Measurements from ENCODE around the gene TOMM70. TPM values are rescaled to one million over a fixed set of nuclear protein-coding genes. Genes with fewer than 3 reads are reported as not detected.

Gene TOMM70
- polyA plus RNA-seq, 2 of the 4 experiments (the other 2 are of a cell fraction), result 49.3 to 61.8 TPM

GRCh38 chr3:100402256-100402655, 1.4 kb upstream of the TOMM70 start:
- DNase-seq (ENCODE audit: low read depth in 1 of 2, low spot score in 1 of 2) (peak in 1 of 2 experiments; percentile 9), ATAC-seq (no peak), FAIRE-seq (no peak)
- TF ChIP-seq FOSB (CRISPR knock-in tag; IDR thresholded peaks at IDR 0.05) (0 out of 2 replicates have a peak, but pooled peaks have one; percentile 32), FOSL2 (IDR thresholded peaks at IDR 0.05) (no peak), FOSL2 (CRISPR knock-in tag; IDR thresholded peaks at IDR 0.05) (no peak)
- peaks cover 27% of the 10 kb centered on the region; the same call in 1 of the 3 replicates for H3K4me1 ChIP-seq
- POLR2A ChIA-PET, result interaction anchor here (1.3 to 2.0 kb wide), 9 partner anchors 8 to 308 kb away, joined by 4 to 20 read pairs (median 6); partner anchors contain the start of genes NIT2, TBC1D23 and TMEM45A
- 2% methylated on average over 2 of the region's 2 CpGs for WGBS (ENCODE audit: missing lambda C conversion rate)
- H3K4me3 ChIP-seq, result peak overlapping the region; percentile 91
- H3K4me2 ChIP-seq, result peak overlapping the region; percentile 96
- peak overlapping the region; percentile 93 to 97 for H3K27ac ChIP-seq
- CTCF ChIA-PET, result interaction anchor here (0.6 to 1.2 kb wide), 3 partner anchors 11 to 85 kb away, joined by 3 read pairs; no protein-coding TSS in a partner anchor
- H3K9me3 ChIP-seq, result no peaks in the 10 kb centered on the region

- TF ChIP-seq PHF8 (IDR thresholded peaks at IDR 0.05; ENCODE audit: borderline replicate concordance, low read depth), result peak; percentile 12; the same call in 1 of the 2 replicates
- 0 out of 5 replicates have a peak, but pooled peaks of 1 of the 2 experiments have one; percentile 22 for TF ChIP-seq JUN (IDR thresholded peaks at IDR 0.05)
- 0 out of 2 replicates have a peak, but pooled peaks have one; percentile 49 for TF ChIP-seq HOXB13 (CRISPR knock-in tag; IDR thresholded peaks at IDR 0.05; ENCODE audit: low read depth)
- TF ChIP-seq HOXB5 (CRISPR knock-in tag; IDR thresholded peaks at IDR 0.05), result no peak
- WGBS (ENCODE audit: missing lambda C conversion rate), result under 1% methylated on average over 23 of the region's 23 CpGs
- peak overlapping the region; percentile 93 to 97 for H3K27ac ChIP-seq
- peak overlapping the region; percentile 96 for H3K4me2 ChIP-seq
- DNase-seq (ENCODE audit: low read depth in 1 of 2, low spot score in 1 of 2), result no peak
- H3K4me1 ChIP-seq, result peaks cover 30% of the 10 kb centered on the region; the same call in 1 of the 3 replicates
- peak; percentile 41 to 42; a peak in 5 of 6 replicates for ATAC-seq
- ChIA-PET POLR2A (interaction anchor here (0.5 to 2.0 kb wide), 20 partner anchors 9 to 1275 kb away, joined by 3 to 20 read pairs (median 4); partner anchors contain the start of genes NIT2, TBC1D23 and TMEM45A), CTCF (interaction anchor here (0.9 to 1.2 kb wide), 4 partner anchors 10 to 1172 kb away, joined by 3 read pairs; partner anchors contain the start of gene PCNP)
- no peak for FAIRE-seq
- no peaks in the 10 kb centered on the region for H3K9me3 ChIP-seq
- peak overlapping the region; percentile 91 for H3K4me3 ChIP-seq
Measured at GRCh38 chr3:100401674-100402041, 769 bp upstream of the TOMM70 start.

GRCh38 chr3:100400419-100400779, 490 bp downstream of the TOMM70 start:
- 4% methylated on average over 16 of the region's 22 CpGs for WGBS (ENCODE audit: missing lambda C conversion rate)
- DNase-seq (ENCODE audit: low read depth in 1 of 2, low spot score in 1 of 2) (peak in 1 of 2 experiments; percentile 3), ATAC-seq (peak; percentile 31 to 37; a peak in 5 of 6 replicates), FAIRE-seq (no peak)
- H3K4me3 ChIP-seq, result peak overlapping the region; percentile 91
- H3K9me3 ChIP-seq, result no peaks in the 10 kb centered on the region
- ChIA-PET CTCF (interaction anchor here (0.9 to 1.7 kb wide), 5 partner anchors 28 to 1173 kb away, joined by 3 to 5 read pairs (median 3); partner anchors contain the start of gene PCNP), POLR2A (interaction anchor here (0.6 to 2.0 kb wide), 2 partner anchors 14 to 20 kb away, joined by 3 to 5 read pairs; no protein-coding TSS in a partner anchor)
- TF ChIP-seq HEYL (CRISPR knock-in tag; IDR thresholded peaks at IDR 0.05), result no peak
- TF ChIP-seq HOXA7 (CRISPR knock-in tag; IDR thresholded peaks at IDR 0.05), result no peak
- TF ChIP-seq CHD2 (IDR thresholded peaks at IDR 0.05; ENCODE audit: low read length, partially characterized antibody), result no peak
- no peak for TF ChIP-seq NPAS2 (CRISPR knock-in tag; IDR thresholded peaks at IDR 0.05; ENCODE audit: borderline replicate concordance)
- TF ChIP-seq JUNB (IDR thresholded peaks at IDR 0.05), result no peak
- no peak for TF ChIP-seq PHF8 (IDR thresholded peaks at IDR 0.05; ENCODE audit: borderline replicate concordance, low read depth)
- peak overlapping the region; percentile 97 for H3K4me2 ChIP-seq
- H3K27ac ChIP-seq, result peak overlapping the region; percentile 93 to 97
- H3K4me1 ChIP-seq, result peaks cover 38% of the 10 kb centered on the region; the same call in 2 of the 3 replicates

GRCh38 chr3:100399341-100400071, 1.4 kb downstream of the TOMM70 start:
- Histone ChIP-seq H3K9me3 (no peaks in the 10 kb centered on the region), H3K4me3 (peak overlapping the region; percentile 91), H3K4me1 (peaks cover 41% of the 10 kb centered on the region; the same call in 2 of the 3 replicates), H3K27ac (peak overlapping the region; percentile 93 to 97; a peak in 4 of 6 replicates), H3K4me2 (peak overlapping the region; percentile 97)
- CTCF ChIA-PET, result interaction anchor here (0.7 to 1.7 kb wide), 7 partner anchors 17 to 192 kb away, joined by 3 to 5 read pairs (median 4); no protein-coding TSS in a partner anchor
- POLR2A ChIA-PET, result interaction anchor here (2.0 kb wide), 1 partner anchor 19 kb away, joined by 5 read pairs; no protein-coding TSS in a partner anchor
- DNase-seq (ENCODE audit: low read depth in 1 of 2, low spot score in 1 of 2), result no peak
- FAIRE-seq, result no peak
- 47% methylated on average over 9 of the region's 9 CpGs for WGBS (ENCODE audit: missing lambda C conversion rate)
- TF ChIP-seq MYC (IDR thresholded peaks at IDR 0.05; ENCODE audit: borderline replicate concordance, low read length) (no peak), MAZ (IDR thresholded peaks at IDR 0.05; ENCODE audit: borderline replicate concordance, low read depth, low read length) (no peak), JUN (IDR thresholded peaks at IDR 0.05) (no peak), CTCF (IDR thresholded peaks at IDR 0.05) (no peak), HOXA7 (CRISPR knock-in tag; IDR thresholded peaks at IDR 0.05) (no peak), RFX5 (IDR thresholded peaks at IDR 0.05) (no peak), MAFK (IDR thresholded peaks at IDR 0.05; ENCODE audit: partially characterized antibody) (no peak), PBX3 (IDR thresholded peaks at IDR 0.05) (no peak), KDM5A (IDR thresholded peaks at IDR 0.05) (no peak), EP300 (IDR thresholded peaks at IDR 0.05) (no peak), TFCP2L1 (CRISPR knock-in tag; IDR thresholded peaks at IDR 0.05) (no peak), NFE2L2 (conservative IDR thresholded peaks at IDR 0.05; ENCODE audit: low read length) (no peak), ZFP36 (IDR thresholded peaks at IDR 0.05; ENCODE audit: borderline replicate concordance, partially characterized antibody) (no peak), NR3C1 (IDR thresholded peaks at IDR 0.05) (no peak), POLR2A (IDR thresholded peaks at IDR 0.05; ENCODE audit: low read length) (no peak), TP53 (CRISPR knock-in tag; IDR thresholded peaks at IDR 0.05) (no peak)
- no peak for ATAC-seq

Data from A549 (cell line).